ENCODE data around the gene HVCN1.

HVCN1 gene

DNA sequence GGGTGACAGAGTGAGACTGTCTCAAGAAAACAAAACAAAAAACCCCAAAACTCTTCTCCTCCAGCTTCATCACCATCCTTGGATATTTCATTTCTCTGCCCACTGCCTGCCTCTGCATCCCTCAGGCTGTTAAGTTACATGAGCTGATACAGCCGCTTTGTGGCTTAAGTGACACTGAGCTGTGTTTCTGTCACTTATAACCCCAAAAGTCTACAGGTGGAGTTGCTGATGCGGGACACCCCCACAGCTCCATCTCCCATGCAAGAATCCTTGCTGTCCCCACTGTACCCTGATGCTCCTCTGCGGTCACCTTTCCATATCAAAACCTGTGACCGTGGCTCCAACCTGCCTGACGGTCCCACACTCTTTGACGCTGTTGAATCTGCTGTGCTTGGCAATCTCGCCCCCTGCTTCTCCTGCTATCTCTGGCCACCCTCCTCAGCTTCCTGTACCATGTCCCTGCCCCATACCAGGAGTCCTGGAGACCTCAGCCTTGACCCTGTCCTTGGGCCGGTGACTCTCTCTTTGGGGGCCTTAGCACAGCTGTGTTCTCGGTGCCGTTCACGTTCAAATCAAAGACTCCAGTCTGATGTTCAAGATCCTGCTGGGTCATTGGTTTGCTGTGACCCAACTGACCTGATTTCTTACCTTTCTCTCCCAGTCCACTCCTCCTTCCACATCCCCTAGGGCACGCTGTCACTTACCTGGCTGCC is 20.3 kb downstream of the HVCN1 start:
- TF ChIP-seq EZH2phosphoT487 (IDR thresholded peaks at IDR 0.05; ENCODE audit: borderline replicate concordance): no peak
- TF ChIP-seq, protein P1, sequence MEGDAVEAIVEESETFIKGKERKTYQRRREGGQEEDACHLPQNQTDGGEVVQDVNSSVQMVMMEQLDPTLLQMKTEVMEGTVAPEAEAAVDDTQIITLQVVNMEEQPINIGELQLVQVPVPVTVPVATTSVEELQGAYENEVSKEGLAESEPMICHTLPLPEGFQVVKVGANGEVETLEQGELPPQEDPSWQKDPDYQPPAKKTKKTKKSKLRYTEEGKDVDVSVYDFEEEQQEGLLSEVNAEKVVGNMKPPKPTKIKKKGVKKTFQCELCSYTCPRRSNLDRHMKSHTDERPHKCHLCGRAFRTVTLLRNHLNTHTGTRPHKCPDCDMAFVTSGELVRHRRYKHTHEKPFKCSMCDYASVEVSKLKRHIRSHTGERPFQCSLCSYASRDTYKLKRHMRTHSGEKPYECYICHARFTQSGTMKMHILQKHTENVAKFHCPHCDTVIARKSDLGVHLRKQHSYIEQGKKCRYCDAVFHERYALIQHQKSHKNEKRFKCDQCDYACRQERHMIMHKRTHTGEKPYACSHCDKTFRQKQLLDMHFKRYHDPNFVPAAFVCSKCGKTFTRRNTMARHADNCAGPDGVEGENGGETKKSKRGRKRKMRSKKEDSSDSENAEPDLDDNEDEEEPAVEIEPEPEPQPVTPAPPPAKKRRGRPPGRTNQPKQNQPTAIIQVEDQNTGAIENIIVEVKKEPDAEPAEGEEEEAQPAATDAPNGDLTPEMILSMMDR (conservative IDR thresholded peaks at IDR 0.05; ENCODE audit: low read length): no peak
- Histone ChIP-seq H3K9ac (ENCODE audit: low read depth, low read length, poor library complexity, severe bottlenecking) (no peak overlapping the region), H4K20me1 (ENCODE audit: insufficient read depth, low read length, poor library complexity, severe bottlenecking) (no peaks in the 10 kb centered on the region)

DNA sequence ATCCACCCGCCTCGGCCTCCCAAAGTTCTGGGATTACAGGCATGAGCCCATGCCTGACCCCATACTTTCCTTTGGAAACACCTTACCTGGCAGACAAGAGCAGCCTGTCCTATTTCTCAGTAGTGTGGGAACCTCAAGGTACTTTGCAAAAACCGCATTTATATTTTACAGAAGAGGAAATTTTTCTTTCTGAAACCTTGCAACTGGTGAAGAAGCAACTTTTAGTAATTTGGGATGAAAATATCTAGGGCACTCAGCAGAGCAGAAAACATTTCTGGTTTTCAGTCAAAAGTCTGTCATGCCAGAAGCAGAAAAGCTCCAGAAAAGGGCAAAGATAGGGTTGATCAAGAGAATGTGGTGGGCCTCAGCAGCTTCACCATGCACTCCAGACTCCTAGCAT is 21.2 kb downstream of the HVCN1 start:
- Histone ChIP-seq H3K4me3 (ENCODE audit: low read length, poor library complexity, severe bottlenecking) (no peak overlapping the region), H3K79me2 (ENCODE audit: insufficient read depth, low read length) (no peaks in the 10 kb centered on the region), H3K36me3 (ENCODE audit: insufficient read depth, low read length) (no peaks in the 10 kb centered on the region; the same call in 1 of the 2 replicates), H3K9ac (ENCODE audit: low read depth, low read length, poor library complexity, severe bottlenecking) (no peak overlapping the region), H2AFZ (ENCODE audit: low read length) (no peak overlapping the region), H4K20me1 (ENCODE audit: insufficient read depth, low read length, poor library complexity, severe bottlenecking) (no peaks in the 10 kb centered on the region), H3K9me3 (ENCODE audit: insufficient read depth, low read depth, low read length) (peaks cover 4% of the 10 kb centered on the region; the same call in 1 of the 2 replicates), H3K4me2 (ENCODE audit: low read depth, low read length, poor library complexity, severe bottlenecking) (no peak overlapping the region), H3F3A (ENCODE audit: low read depth) (no peaks in the 10 kb centered on the region), H3K9me2 (replicated peaks; ENCODE audit: low read depth, low read length) (no peaks in the 10 kb centered on the region), H3K4me1 (ENCODE audit: insufficient read depth, low read length, poor library complexity, severe bottlenecking) (no peaks in the 10 kb centered on the region), H3K27me3 (ENCODE audit: insufficient read depth, low read length, poor library complexity, severe bottlenecking) (no peaks in the 10 kb centered on the region)
- TF ChIP-seq, protein P1 (conservative IDR thresholded peaks at IDR 0.05; ENCODE audit: low read length): no peak
- no peak for TF ChIP-seq EZH2phosphoT487 (IDR thresholded peaks at IDR 0.05; ENCODE audit: borderline replicate concordance)

More for the DNA sequence above, 20.3 kb downstream of the HVCN1 start:
- no peak overlapping the region for H3K4me3 ChIP-seq (ENCODE audit: low read length, poor library complexity, severe bottlenecking)
- no peaks in the 10 kb centered on the region for H3F3A ChIP-seq (ENCODE audit: low read depth)
- H3K79me2 ChIP-seq (ENCODE audit: insufficient read depth, low read length): no peaks in the 10 kb centered on the region
- H3K9me2 ChIP-seq (replicated peaks; ENCODE audit: low read depth, low read length): no peaks in the 10 kb centered on the region
- no peaks in the 10 kb centered on the region for H3K27me3 ChIP-seq (ENCODE audit: insufficient read depth, low read length, poor library complexity, severe bottlenecking)
- peaks cover 4% of the 10 kb centered on the region; the same call in 1 of the 2 replicates for H3K9me3 ChIP-seq (ENCODE audit: insufficient read depth, low read depth, low read length)
- no peak overlapping the region for H2AFZ ChIP-seq (ENCODE audit: low read length)
- no peaks in the 10 kb centered on the region; the same call in 1 of the 2 replicates for H3K36me3 ChIP-seq (ENCODE audit: insufficient read depth, low read length)
- no peaks in the 10 kb centered on the region for H3K4me1 ChIP-seq (ENCODE audit: insufficient read depth, low read length, poor library complexity, severe bottlenecking)
- H3K4me2 ChIP-seq (ENCODE audit: low read depth, low read length, poor library complexity, severe bottlenecking): no peak overlapping the region

DNA sequence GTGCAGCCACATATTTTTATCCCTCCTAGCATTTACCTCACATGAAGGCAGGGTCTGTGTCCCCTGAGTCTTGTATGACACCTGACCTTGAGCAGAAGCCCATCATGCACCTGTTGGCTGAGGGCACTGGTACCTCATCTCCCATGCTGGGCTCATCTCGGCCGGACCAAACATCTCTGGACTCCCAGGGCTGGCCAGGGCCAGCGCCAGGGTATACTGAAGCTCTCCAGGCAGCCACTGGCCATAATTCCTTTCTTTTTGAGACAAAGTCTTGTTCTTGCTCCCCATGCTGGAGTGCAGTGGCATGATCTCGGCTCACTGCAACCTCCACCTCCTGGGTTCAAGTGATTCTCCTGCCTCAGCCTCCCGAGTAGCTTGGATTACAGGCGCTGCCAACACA is 22.0 kb downstream of the HVCN1 start:
- TF ChIP-seq, protein P1 (conservative IDR thresholded peaks at IDR 0.05; ENCODE audit: low read length): no peak
- TF ChIP-seq EZH2phosphoT487 (IDR thresholded peaks at IDR 0.05; ENCODE audit: borderline replicate concordance): no peak
- Histone ChIP-seq H3K9ac (ENCODE audit: low read depth, low read length, poor library complexity, severe bottlenecking) (no peak overlapping the region), H3K4me2 (ENCODE audit: low read depth, low read length, poor library complexity, severe bottlenecking) (no peak overlapping the region)

More for the DNA sequence above, 22.0 kb downstream of the HVCN1 start:
- H3K4me1 ChIP-seq (ENCODE audit: insufficient read depth, low read length, poor library complexity, severe bottlenecking): no peaks in the 10 kb centered on the region
- H2AFZ ChIP-seq (ENCODE audit: low read length): no peak overlapping the region
- H3F3A ChIP-seq (ENCODE audit: low read depth): no peaks in the 10 kb centered on the region
- no peaks in the 10 kb centered on the region for H4K20me1 ChIP-seq (ENCODE audit: insufficient read depth, low read length, poor library complexity, severe bottlenecking)
- peaks cover 4% of the 10 kb centered on the region; the same call in 1 of the 2 replicates for H3K9me3 ChIP-seq (ENCODE audit: insufficient read depth, low read depth, low read length)
- H3K4me3 ChIP-seq (ENCODE audit: low read length, poor library complexity, severe bottlenecking): no peak overlapping the region
- no peaks in the 10 kb centered on the region for H3K79me2 ChIP-seq (ENCODE audit: insufficient read depth, low read length)
- H3K9me2 ChIP-seq (replicated peaks; ENCODE audit: low read depth, low read length): no peaks in the 10 kb centered on the region
- no peaks in the 10 kb centered on the region for H3K27me3 ChIP-seq (ENCODE audit: insufficient read depth, low read length, poor library complexity, severe bottlenecking)
- no peaks in the 10 kb centered on the region; the same call in 1 of the 2 replicates for H3K36me3 ChIP-seq (ENCODE audit: insufficient read depth, low read length)
